A375 (cell line): ENCODE results near the gene CNOT10. TPM values are rescaled to one million over a fixed set of nuclear protein-coding genes. Genes with fewer than 3 reads are reported as not detected.

Source experiments
- total RNA-seq: library from RNA; depleted of rRNA; stranded (reverse); fragments of >200 nt; shearing (Covaris generic); gene quantifications from 2 replicates; pipeline ENCODE4 v1.2.3, GENCODE V29; 2014; rRNA removed

CNOT10 gene
- total RNA-seq = 48.0 and 50.5 TPM in 2 replicates

GRCh38 chr3:32684800-32685542, at the start of gene CNOT10:
Gene CNOT10, plus strand, starts transcription at chr3:32685188. Its CDS starts 273 bp downstream, at chr3:32685461.

GRCh38 chr3:32817558-32818228, 132.7 kb downstream of the CNOT10 start, which contains the start of gene TRIM71:
Gene TRIM71, plus strand, starts transcription at chr3:32817997. Its CDS starts 84 bp downstream, at chr3:32818081.

Other genes with a start within 250 kb of the CNOT10 start
- 45.9 and 53.3 TPM in 2 replicates for gene CMTM6, start 182.3 kb upstream of the CNOT10 start, total RNA-seq
- gene DYNC1LI1, start 114.3 kb upstream of the CNOT10 start, total RNA-seq = 51.5 and 61.7 TPM in 2 replicates
- gene TRIM71, start 132.8 kb downstream of the CNOT10 start, total RNA-seq = not detected in 2 replicates